Measurements from ENCODE around the gene RGS9. TPM values are rescaled to one million over a fixed set of nuclear protein-coding genes. Genes with fewer than 3 reads are reported as not detected.

RGS9 gene
- total RNA-seq, 1 donor from 2014 or later, result 23.8 TPM

DNA sequence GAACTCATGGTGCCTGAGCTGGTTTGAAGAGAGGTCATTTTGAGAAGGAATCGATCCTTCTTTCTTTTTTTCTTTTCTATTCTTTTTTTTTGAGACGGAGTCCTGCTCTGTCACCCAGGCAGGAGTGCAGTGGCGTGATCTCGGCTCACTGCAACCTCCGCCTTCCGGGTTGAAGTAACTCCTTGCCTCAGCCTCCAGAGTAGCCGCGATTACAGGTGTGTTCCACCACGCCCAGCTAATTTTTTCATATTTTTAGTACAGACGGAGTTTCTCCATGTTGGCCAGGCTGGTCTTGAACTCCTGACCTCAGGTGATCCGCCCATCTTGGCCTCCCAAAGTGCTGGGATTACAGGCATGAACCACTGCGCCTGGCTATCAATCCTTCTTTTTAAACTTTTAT lies 43.1 kb downstream of the RGS9 start:
- intact Hi-C loops (cut with micrococcal nuclease), result loop anchor here (2.0 to 5.0 kb wide), 3 partner anchors 49 to 153 kb away; partner anchors contain the start of gene GNA13

DNA sequence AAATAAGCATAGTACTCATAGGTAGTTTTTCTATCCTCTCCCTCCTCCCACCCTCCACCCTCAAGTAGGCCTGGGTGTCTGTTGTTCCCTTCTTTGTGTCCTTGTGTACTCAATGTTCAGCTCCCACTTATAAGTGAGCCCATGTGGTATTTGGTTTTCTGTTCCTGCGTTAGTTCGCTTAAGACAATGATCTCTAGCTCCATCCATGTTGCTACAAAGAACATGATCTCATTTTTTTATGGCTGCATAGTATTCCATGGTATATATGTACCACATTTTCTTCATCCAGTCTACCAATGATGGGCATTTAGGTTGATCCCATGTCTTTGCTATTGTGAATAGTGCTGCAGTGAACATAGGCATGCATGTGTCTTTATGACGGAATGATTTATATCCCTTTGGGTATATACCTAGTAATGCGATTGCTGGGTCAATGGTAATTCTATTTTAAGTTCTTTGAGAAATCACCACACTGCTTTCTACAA lies 43.6 kb downstream of the RGS9 start:
- intact Hi-C loops (cut with micrococcal nuclease), result loop anchor here (1.0 to 5.0 kb wide), 7 partner anchors 7 to 153 kb away; partner anchors contain the start of genes GNA13 and RGS9

DNA sequence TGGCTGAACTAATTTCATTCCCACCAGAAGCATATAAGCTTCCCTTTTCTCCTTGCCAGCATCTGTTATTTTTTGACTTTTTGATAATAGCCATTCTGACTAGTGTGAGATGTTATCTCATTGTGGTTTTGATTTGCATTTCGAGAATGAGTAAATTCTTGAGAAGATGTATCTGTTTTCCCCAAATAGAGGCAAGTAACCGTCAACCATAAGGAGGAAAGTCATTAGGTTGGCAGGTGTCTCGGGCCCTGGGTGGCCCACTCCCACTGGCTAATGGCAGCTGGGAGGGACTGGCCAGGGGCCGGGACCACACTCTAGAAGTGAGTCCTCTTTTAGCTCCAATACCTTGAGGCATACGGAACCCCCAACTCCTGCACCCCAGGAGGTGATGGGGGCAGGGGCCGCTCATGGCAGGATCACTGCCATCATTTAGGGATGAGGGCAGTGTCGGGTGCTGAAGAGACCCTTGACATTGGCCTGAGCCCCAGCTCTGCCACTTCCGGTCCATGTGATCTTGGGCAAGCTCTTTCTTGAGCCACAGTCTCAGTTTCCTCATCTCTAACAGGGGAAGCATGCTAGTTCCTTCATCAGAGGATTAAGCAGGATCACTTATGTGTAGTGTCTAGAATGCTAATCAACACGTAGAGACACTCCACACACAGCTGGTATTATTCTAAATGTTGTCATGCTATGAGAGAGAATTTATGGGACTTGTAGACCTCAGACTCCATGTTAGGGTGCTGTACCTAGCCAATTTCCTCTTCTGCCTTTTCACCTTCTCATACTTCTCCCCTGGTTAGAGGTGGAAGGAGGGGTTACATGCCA lies 44.3 kb downstream of the RGS9 start:
- intact Hi-C loops (cut with micrococcal nuclease), result loop anchor here (1.0 to 5.0 kb wide), 7 partner anchors 8 to 154 kb away; partner anchors contain the start of genes GNA13 and RGS9

DNA sequence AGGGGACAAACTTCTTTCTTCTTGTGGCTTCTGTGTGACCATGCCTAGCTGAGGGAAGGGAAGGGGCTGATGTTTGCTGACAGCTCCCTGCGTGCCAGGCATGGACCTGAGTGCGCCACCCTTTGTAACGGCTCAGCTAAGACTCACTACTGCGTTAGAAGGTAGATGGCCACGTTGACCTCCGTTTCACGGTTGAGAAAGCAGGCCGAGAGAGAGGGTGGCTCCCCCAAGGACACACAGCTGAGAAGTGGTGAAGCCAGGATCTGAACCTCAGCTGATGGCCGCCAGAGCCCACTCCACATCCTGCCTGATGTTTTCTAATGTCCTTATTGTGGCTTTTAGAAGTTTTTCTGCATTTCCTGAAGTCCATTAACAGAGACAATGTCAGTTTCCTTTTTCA lies 45.1 kb downstream of the RGS9 start:
- intact Hi-C loops (cut with micrococcal nuclease), result loop anchor here (5.0 kb wide), 2 partner anchors 125 to 155 kb away; partner anchors contain the start of gene GNA13

DNA sequence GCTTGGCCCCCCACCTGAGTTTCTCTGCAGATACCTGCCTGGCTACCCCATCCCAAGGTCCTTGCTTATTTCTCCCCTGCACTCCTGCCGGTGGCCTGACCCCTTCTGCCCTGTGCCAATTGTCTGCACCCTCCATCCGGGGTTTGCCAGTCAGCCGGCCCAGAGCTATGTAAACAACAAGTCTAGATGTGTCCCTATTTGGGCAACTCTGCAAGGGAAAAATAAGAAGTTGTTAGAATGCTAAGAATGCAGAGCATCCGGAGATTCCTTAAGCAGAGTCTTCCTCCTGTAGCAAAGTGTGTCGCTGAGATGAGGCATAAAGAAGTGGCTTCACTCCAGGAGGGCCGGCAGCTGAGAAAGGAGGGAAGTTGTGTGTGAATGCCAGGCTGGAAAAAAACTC lies 46.6 kb downstream of the RGS9 start:
- intact Hi-C loops (cut with micrococcal nuclease), result loop anchor here (5.0 kb wide), 2 partner anchors 126 to 156 kb away; partner anchors contain the start of gene GNA13

GRCh38 chr17:65184235-65184959 lies 47.2 kb downstream of the RGS9 start:
- intact Hi-C loops (cut with micrococcal nuclease), result loop anchor here (5.0 kb wide), 2 partner anchors 127 to 157 kb away; partner anchors contain the start of gene GNA13

GRCh38 chr17:65185062-65185461 lies 47.9 kb downstream of the RGS9 start:
- intact Hi-C loops (cut with micrococcal nuclease), result no loop called here

DNA sequence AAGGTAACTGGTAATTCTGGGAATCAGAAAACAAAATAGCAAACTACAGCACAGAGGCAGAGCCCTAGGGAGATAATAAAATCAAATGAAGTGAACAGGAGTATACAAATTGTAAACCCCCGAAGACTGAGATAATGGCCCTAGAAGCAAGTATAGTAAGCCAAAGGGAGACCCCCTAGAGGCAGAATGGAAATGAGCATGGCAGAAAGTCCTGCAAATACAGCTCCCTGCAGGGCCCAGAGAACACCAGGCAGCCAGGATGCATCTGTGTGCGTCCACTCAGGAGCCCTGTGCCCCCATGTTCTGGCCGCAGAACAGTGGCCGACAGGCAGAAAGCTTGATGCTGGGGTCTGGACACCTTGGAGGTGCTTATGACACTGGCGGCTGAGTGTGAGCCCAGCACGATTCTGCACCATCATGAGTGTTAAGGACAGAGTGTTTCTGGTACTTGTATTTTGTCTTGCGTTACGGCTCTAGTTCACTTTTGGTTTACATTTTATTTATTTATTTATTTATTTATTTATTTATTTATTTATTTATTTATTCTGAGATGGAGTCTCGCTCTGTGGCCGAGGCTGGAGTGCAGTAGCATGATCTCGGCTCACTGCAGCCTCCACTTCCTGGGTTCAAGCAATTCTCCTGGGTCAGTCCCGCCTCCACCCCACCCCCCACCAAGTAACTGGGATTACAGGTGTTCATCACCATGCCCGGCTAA lies 48.7 kb downstream of the RGS9 start:
- intact Hi-C loops (cut with micrococcal nuclease), result no loop called here

DNA sequence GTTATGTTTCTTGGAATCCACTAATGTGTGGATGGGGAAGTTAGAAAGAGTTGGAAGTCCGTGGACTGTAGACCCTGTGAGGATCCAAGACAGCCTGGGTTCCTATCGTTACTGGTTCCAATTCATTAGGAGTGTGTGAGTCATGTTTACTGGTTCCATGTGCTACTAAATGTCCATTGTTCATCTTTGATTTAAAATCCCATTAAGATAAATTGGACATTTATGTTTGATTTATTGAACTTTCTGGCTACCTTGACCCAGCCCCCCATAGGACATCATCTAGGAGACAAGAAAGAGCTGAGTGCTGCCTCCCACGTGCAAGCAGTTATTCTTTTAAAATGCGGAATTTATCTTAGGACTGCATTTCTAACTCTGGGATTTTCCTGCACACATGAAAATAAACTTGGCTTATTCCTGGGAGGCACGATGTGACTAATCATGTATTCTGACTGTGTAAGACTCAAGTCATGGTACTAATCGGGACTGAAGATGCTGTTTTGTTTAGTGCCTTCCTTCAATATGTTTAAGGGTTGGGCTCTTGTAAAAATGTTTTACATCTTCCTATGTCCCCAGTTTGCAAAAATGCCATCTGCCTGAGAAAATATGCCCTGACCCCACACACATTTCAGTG lies 53.4 kb downstream of the RGS9 start:
- intact Hi-C loops (cut with micrococcal nuclease), result no loop called here

- intact Hi-C loops (cut with micrococcal nuclease), result no loop called here
Measured at GRCh38 chr17:65191811-65192740, 54.9 kb downstream of the RGS9 start.

DNA sequence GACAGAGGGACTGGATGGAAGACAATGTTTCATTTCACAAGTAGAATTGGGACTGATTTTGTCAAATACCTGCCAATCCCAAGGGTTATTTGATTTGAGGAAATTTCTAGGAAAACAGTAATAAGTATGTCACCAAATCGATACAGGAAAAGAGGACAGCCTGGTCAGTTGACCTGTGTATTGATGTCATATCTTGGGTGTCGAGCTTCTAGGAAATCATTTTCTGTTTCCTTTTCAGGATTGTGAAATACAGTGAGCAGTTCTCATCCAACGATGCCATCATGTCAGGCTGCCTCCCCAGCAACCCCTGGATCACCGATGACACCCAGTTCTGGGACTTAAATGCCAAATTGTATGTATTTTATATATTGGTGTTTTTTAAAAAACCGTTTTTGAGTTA lies 56.1 kb downstream of the RGS9 start:
- intact Hi-C loops (cut with micrococcal nuclease), result no loop called here

DNA sequence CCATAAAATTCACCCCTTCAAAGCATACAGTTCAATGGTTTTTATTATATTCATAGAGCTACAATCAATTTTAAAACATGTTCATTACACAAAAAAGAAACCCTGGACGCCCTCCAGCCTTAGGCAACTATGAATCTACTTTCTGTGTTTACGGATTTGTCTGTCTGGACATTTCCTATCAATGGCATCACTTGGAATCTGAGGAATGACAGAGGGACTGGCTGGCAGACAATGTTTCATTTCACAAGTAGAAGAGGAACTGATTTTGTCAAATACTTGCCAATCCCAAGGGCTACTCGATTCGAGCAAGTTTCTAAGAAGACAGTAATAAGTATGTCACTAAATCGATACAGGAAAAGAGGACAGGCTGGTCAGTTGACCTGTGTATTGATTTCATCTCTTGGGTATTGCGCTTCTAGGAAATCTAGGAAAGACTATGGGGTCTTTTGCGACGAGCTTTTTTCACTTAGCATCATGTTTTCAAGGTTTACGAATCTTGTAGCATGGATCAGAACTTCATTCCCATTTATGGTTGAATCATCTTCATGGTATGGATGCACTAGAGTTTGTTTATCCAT lies 56.6 kb downstream of the RGS9 start:
- intact Hi-C loops (cut with micrococcal nuclease), result no loop called here

- intact Hi-C loops (cut with micrococcal nuclease), result loop anchor here (5.0 kb wide), 1 partner anchor 228 kb away; no protein-coding TSS in a partner anchor
Measured at GRCh38 chr17:65194670-65195334, 57.6 kb downstream of the RGS9 start.

- intact Hi-C loops (cut with micrococcal nuclease), result loop anchor here (5.0 kb wide), 1 partner anchor 228 kb away; no protein-coding TSS in a partner anchor
Measured at GRCh38 chr17:65195716-65196115, 58.5 kb downstream of the RGS9 start.

GRCh38 chr17:65196617-65197016 lies 59.4 kb downstream of the RGS9 start:
- intact Hi-C loops (cut with micrococcal nuclease), result loop anchor here (5.0 kb wide), 1 partner anchor 229 kb away; no protein-coding TSS in a partner anchor

DNA sequence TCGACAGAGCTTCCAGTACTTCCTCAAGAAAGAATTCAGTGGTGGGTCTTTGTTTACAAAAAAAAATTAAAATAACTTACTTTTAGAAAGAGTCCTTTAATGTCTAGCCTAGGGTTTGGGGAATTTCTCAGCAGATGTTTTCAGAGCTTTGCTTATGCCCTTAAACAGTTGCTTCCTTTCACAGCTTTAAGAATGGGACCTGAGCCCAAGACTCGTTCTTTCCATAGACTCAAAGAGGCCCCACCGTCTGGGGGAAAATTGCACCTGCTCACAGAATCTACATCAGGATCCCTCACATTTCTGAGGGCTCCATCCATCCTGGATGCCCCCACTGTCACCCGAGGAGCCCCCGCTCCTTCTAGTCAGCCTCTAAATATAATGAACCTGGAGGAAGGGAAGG lies 60.0 kb downstream of the RGS9 start:
- intact Hi-C loops (cut with micrococcal nuclease), result loop anchor here (5.0 kb wide), 1 partner anchor 230 kb away; no protein-coding TSS in a partner anchor

- intact Hi-C loops (cut with micrococcal nuclease), result loop anchor here (1.0 to 5.0 kb wide), 5 partner anchors 18 to 232 kb away; partner anchors contain the start of gene RGS9
Measured at GRCh38 chr17:65198653-65199382, 61.6 kb downstream of the RGS9 start.

- intact Hi-C loops (cut with micrococcal nuclease), result no loop called here
Measured at GRCh38 chr17:65201331-65201730, 64.2 kb downstream of the RGS9 start.
